ENCODE data around the gene CGB5. TPM values are rescaled to one million over a fixed set of nuclear protein-coding genes. Genes with fewer than 3 reads are reported as not detected.
A peak's percentile ranks its signal among the peaks of the same experiment; 100 is the strongest.
"Not testable (repeated sequence)": the region's sequence is repeated elsewhere in the genome, so short reads cannot be mapped to it uniquely, and the experiment has no call there.

Gene CGB5
- total and polyA plus RNA-seq, 8 donors, result not detected

GRCh38 chr19:49025599-49025998, 18.0 kb upstream of the CGB5 start:
- DNase-seq; intact Hi-C loops (cut with DNase I; ENCODE audit: low total_unique reads); H3K4me3 ChIP-seq; H3K9me3 ChIP-seq; H3K4me1 ChIP-seq; H3K36me3 ChIP-seq; H3K27ac ChIP-seq: not testable (repeated sequence)
- 78 to 85% (median 83%) methylated on average over 10 to 23 of the region's 23 CpGs for WGBS, 5 donors
- H3K27me3 ChIP-seq, result peaks cover 0 to 14% (median 0%) of the 10 kb centered on the region in 3 donors

DNA sequence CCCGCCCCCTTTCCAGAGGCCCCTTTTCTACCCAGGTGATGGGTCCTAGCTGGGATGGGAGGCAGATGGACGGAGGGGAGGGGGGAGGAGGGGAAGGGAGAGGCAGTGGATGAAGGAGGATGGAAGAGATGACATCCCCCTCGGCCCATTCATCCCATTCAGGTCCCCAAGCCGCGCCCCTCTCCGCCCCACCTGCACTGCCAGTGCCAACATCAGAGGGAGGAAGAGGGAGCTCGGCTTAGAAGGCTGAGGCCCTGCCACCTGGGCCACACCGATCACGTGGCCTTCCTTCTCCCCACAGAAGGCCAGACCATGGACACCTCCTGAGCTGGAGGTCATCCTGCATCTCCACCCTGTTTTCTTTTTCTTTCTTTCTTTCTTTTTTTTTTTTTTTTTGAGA, 15.0 kb upstream of the CGB5 start:
- H3K4me1 ChIP-seq; H3K4me3 ChIP-seq; H3K9me3 ChIP-seq; intact Hi-C loops (cut with DNase I; ENCODE audit: low total_unique reads); H3K27me3 ChIP-seq; DNase-seq; H3K27ac ChIP-seq; H3K36me3 ChIP-seq: not testable (repeated sequence)
- WGBS, 5 donors, result 57 to 83% (median 68%) methylated on average over 3 to 9 of the region's 9 CpGs

- H3K36me3 ChIP-seq; H3K27ac ChIP-seq; H3K4me1 ChIP-seq; DNase-seq; H3K27me3 ChIP-seq; intact Hi-C loops (cut with DNase I; ENCODE audit: low total_unique reads); H3K4me3 ChIP-seq; H3K9me3 ChIP-seq: not testable (repeated sequence)
- WGBS, 5 donors, result 80 to 88% (median 87%) methylated on average over 6 to 14 of the region's 14 CpGs
Measured at GRCh38 chr19:49029749-49030148, 13.9 kb upstream of the CGB5 start.

DNA sequence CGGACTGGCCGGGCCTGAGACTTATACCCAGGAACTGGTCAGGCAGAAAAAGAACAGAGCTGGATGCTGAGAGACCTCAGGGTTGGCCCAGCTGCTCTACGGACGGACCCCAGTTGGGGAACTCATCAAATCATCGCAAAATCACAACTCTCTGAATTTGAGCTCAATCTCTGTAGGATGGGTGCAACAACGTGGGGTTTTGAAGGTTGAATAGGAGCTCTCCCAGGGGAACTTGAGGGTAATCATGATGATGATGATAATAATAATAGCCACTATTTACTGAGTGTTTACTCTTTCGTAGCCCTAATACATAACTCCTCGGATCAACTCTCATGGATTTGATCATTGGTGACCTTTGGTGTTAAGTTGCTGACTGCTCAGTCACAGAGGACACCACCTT, 13.3 kb upstream of the CGB5 start:
- H3K9me3 ChIP-seq; intact Hi-C loops (cut with DNase I; ENCODE audit: low total_unique reads); H3K27me3 ChIP-seq; H3K4me3 ChIP-seq; H3K4me1 ChIP-seq; H3K36me3 ChIP-seq; DNase-seq; H3K27ac ChIP-seq: not testable (repeated sequence)
- 80 to 98% (median 92%) methylated on average over 3 to 6 of the region's 8 CpGs for WGBS, 5 donors

DNA sequence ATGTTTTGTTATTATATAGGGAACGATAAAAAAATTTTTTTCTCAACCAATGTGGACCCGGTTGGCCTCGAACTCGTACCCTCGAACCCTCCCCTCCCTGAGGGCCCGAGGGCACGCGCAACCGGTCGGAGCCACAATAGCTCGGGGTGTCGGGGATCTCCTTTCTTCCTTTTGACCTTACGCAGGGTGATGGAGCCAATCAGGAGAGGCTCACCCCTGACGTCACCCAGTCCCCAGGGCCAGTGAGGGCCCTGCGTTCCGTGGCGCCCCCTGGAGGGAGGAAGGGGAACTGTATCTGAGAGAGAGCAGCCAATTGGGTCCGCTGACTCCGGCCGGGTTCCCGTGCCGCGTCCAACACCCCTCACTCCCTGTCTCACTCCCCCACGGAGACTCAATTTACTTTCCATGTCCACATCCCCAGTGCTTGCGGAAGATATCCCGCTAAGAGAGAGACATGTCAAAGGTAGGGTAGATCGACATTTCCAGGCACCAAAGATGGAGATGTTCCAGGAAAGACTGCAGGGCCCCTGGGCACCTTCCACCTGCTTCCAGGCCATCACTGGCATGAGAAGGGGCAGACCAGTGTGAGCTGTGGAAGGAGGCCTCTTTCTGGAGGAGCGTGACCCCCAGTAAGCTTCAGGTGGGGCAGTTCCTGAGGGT, 11.9 kb upstream of the CGB5 start, which contains the start of gene CGB2:
TSS of gene CGB2 (plus strand) at position 249 of the 660 bp plus-strand sequence. CDS start at position 455, 206 bp downstream.
- H3K4me3 ChIP-seq; DNase-seq; H3K27ac ChIP-seq; H3K27me3 ChIP-seq; intact Hi-C loops (cut with DNase I; ENCODE audit: low total_unique reads); H3K36me3 ChIP-seq; H3K9me3 ChIP-seq; H3K4me1 ChIP-seq: not testable (repeated sequence)
- 18 to 29% (median 26%) methylated on average over 24 to 28 of the region's 28 CpGs for WGBS, 5 donors

GRCh38 chr19:49036815-49037214, 6.8 kb upstream of the CGB5 start, which contains the start of gene CGB1:
Gene CGB1 (minus strand): TSS chr19:49036895. CDS start chr19:49036711, 184 bp downstream.
- H3K9me3 ChIP-seq; H3K4me3 ChIP-seq; H3K36me3 ChIP-seq; H3K27ac ChIP-seq; DNase-seq; H3K27me3 ChIP-seq; H3K4me1 ChIP-seq; intact Hi-C loops (cut with DNase I; ENCODE audit: low total_unique reads): not testable (repeated sequence)
- TF ChIP-seq, protein P1, sequence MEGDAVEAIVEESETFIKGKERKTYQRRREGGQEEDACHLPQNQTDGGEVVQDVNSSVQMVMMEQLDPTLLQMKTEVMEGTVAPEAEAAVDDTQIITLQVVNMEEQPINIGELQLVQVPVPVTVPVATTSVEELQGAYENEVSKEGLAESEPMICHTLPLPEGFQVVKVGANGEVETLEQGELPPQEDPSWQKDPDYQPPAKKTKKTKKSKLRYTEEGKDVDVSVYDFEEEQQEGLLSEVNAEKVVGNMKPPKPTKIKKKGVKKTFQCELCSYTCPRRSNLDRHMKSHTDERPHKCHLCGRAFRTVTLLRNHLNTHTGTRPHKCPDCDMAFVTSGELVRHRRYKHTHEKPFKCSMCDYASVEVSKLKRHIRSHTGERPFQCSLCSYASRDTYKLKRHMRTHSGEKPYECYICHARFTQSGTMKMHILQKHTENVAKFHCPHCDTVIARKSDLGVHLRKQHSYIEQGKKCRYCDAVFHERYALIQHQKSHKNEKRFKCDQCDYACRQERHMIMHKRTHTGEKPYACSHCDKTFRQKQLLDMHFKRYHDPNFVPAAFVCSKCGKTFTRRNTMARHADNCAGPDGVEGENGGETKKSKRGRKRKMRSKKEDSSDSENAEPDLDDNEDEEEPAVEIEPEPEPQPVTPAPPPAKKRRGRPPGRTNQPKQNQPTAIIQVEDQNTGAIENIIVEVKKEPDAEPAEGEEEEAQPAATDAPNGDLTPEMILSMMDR (IDR thresholded peaks at IDR 0.05), result peak in 1 of 7 experiments; percentile 14
- WGBS, 5 donors, result 50 to 56% (median 51%) methylated on average over 17 to 18 of the region's 18 CpGs

DNA sequence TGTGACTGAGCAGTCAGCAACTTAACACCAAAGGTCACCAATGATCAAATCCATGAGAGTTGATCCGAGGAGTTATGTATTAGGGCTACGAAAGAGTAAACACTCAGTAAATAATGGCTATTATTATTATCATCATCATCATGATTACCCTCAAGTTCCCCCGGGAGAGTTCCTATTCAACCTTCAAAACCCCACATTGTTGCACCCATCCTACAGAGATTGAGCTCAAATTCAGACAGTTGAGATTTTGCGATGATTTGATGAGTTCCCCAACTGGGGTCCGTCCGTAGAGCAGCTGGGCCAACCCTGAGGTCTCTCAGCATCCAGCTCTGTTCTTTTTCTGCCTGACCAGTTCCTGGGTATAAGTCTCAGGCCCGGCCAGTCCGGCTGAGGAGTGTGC, 5.5 kb upstream of the CGB5 start:
- H3K27me3 ChIP-seq; H3K4me3 ChIP-seq; DNase-seq; H3K27ac ChIP-seq; H3K36me3 ChIP-seq; H3K9me3 ChIP-seq; intact Hi-C loops (cut with DNase I; ENCODE audit: low total_unique reads); H3K4me1 ChIP-seq: not testable (repeated sequence)
- WGBS, 5 donors, result 80 to 92% (median 85%) methylated on average over 6 to 7 of the region's 8 CpGs

DNA sequence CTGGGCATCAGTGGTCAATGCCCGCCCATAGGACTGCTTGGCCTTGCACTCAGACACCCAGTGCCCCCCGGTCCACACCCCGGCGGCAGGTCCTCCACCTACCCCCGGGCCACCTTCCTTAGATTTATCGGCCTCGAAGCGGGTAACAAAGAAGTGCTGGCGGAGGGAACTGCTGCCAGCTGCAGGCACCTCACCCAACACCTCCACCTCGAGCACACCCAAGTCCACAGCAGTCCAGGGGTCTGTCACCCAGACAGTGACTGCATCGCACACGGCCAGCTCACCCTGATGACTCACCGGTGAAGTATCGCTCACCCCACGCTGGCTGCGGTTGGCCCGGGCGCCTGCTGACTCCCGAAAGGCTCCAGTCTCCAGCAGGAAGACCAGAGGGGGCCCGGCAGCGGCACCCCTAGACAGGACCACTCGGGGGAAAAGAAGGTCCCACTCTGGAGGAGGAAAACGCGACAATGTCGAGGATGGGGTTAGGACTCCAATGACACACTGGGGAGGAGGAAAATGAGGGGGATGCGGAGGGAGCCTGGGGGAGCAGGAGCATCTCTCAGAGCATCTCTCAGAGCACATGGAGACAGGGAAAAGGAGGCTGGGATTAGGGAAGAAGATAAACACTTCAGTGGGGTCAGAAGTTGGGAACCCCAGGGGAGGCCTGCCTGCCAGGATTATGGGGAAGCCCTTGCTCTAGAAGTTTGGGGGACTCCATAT, 4.9 kb upstream of the CGB5 start:
- 85 to 86% (median 85%) methylated on average over 17 to 26 of the region's 26 CpGs for WGBS, 5 donors
- H3K9me3 ChIP-seq; H3K4me1 ChIP-seq; H3K4me3 ChIP-seq; H3K27me3 ChIP-seq; intact Hi-C loops (cut with DNase I; ENCODE audit: low total_unique reads); DNase-seq; H3K27ac ChIP-seq; H3K36me3 ChIP-seq: not testable (repeated sequence)

- H3K36me3 ChIP-seq; H3K4me1 ChIP-seq; H3K9me3 ChIP-seq; intact Hi-C loops (cut with DNase I; ENCODE audit: low total_unique reads); H3K27ac ChIP-seq; H3K4me3 ChIP-seq; H3K27me3 ChIP-seq; DNase-seq: not testable (repeated sequence)
- 46 to 69% (median 53%) methylated on average over 8 to 9 of the region's 9 CpGs for WGBS, 5 donors
Measured at GRCh38 chr19:49039736-49040135, 3.9 kb upstream of the CGB5 start.

All from stomach (tissue), 9 donors.